GM19193 (cell line): ENCODE results near the gene PARL.

Experiments used
- POLR2A ChIP-seq: IDR thresholded peaks from 4 replicates; pipeline ENCODE4 v1.6.1; 2011; ENCODE audit not compliant: insufficient read depth, insufficient read length; ENCODE audit errors: extremely low read depth

Gene PARL

GRCh38 chr3:183801601-183802000 lies 83.1 kb downstream of the PARL start:
- no peak for TF ChIP-seq POLR2A

GRCh38 chr3:183800243-183800863 lies 84.3 kb downstream of the PARL start:
- TF ChIP-seq POLR2A: no peak

DNA sequence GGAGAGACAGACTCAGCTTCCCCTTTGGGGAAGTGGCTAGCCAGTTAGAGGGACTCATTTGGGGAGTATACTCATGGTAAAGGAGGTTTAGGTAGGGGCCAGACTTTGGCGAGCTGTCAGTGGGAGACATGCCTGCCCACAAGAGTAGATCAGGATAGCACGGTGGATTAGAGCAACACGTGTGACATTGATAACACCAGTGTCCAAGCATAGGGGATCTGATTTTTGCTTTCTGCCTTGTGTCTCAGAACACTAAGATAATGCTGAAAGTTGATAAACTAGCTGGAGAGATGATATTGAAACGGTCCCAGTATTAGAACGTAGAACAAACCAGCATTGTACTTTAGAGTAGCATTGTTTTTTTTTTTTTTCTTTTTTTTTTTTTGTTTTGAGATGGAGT lies 85.2 kb downstream of the PARL start:
- no peak for TF ChIP-seq POLR2A

DNA sequence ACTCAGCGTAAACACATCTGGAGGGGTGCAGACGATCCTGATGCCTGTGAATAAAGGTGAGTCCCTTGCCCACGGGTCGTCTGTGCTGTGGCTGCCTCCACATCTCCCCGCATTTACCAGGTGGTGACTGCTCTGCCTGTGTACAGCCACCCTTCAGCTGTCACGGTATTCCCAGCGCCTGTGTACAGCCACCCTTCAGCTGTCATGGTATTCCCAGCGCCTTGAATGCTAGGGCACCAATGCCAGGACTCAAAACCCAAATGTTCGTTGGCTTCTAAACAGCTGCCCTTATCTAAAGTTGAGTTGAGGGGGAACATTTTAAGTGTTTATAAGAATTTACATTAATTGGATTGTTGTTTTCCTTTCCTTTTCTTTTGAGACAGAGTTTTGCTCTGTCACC lies 86.7 kb downstream of the PARL start:
- TF ChIP-seq POLR2A: no peak

- no peak for TF ChIP-seq POLR2A
These were observed 88.3 kb downstream of the PARL start for GRCh38 chr3:183796372-183796771.

- TF ChIP-seq POLR2A: no peak
These were observed 90.2 kb downstream of the PARL start for GRCh38 chr3:183794452-183794851.

GRCh38 chr3:183792976-183793375 lies 91.7 kb downstream of the PARL start:
- no peak for TF ChIP-seq POLR2A

DNA sequence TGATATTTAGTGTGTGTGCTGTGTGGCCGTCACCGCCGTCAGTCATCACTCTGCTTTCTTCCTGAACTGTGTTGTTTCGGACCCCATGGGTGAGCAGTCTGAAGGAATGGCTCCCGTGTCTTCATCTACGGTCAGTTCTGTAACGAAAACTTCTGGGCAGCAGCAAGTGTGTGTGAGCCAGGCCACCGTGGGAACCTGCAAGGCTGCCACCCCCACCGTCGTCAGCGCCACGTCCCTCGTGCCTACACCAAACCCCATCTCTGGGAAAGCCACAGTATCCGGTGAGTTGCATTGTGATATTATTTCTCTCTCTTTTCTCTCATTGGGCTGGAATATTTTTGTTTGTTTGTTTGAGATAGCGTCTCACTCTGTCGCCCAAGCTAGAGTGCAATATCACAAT lies 94.0 kb downstream of the PARL start:
- no peak for TF ChIP-seq POLR2A

GRCh38 chr3:183789826-183790225 lies 94.9 kb downstream of the PARL start:
- TF ChIP-seq POLR2A: no peak

DNA sequence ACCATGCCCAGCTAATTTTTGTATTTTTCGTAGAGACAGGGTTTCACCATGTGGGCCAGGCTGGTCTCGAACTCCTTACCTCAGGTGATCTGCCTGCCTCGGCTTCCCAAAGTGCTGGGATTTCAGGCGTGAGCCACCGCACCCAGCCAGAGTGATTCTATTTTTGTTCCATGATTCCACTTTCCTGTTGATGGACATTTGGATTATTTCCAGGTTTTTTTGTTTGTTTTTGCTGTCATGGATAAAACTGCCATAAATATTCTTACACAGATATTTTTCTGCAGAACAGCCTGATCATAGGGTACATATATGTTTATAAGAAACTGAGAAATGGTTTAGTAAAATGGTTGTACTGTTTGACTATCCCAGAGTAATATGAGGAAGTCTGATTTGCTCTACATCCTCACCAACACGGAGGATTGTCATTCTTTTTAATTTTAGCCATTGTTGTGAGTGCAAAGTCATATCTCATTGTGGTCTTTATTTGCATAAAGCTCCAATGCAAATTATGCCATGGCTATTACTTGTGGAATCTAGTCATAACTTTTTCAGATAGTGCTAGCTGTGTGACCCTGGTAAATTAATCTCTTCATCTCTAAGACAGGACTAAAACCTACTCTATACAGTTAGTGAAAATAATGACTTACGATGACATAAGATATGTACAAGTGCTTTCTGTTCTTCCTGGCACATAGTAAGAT lies 102.0 kb downstream of the PARL start:
- TF ChIP-seq POLR2A: no peak

DNA sequence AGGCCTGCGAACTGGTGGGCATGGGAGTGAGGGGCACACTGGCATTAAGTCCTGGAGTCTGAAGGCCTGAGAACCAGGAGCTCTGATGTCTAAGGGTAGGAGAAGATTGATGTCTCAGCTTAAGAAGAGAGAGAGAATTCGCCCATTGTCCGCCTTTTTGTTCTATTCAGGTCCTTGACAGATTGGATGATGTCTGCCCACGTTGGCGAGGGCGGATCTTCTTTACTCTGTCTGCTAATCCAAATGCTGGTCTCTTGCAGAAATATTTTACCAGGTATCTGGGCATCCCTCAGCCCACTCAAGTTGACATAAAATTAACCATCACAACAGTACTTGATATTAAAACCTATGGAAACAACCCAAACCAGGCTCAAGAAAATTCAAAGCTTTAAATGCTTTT lies 103.4 kb downstream of the PARL start:
- no peak for TF ChIP-seq POLR2A

- TF ChIP-seq POLR2A: no peak
These were observed 104.7 kb downstream of the PARL start for GRCh38 chr3:183779896-183780465.
